GM19372 (cell line): Measurements from ENCODE around the gene GRM1.

Experiments used
- ATAC-seq: cut with Tn5 transposase; IDR thresholded peaks from one replicate; pipeline ENCODE4 v1.9.1; 2021; ENCODE audit warnings: mild to moderate bottlenecking, low read depth, moderate library complexity; ENCODE audit not compliant: unreplicated experiment

The GRM1 gene

DNA sequence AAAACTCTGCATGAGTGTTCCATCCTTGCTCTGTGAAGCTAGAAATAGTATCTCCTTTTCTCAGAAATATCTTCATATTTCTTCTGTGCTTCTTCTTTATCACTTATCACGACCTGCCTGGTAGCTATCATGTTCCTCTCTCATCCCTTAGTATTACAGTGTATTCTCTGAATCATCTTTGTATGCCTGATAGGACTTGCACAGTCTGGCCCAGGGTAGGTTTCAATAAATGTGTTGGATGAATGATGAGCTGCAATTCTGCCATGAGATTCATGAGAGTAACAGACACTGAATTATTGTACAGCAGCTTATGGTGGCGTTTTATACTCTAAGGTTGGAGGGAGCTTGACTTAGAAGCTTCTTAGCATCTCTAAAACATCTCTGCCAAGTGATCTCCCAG is 66.6 kb downstream of the GRM1 start:
- ATAC-seq, result no peak

DNA sequence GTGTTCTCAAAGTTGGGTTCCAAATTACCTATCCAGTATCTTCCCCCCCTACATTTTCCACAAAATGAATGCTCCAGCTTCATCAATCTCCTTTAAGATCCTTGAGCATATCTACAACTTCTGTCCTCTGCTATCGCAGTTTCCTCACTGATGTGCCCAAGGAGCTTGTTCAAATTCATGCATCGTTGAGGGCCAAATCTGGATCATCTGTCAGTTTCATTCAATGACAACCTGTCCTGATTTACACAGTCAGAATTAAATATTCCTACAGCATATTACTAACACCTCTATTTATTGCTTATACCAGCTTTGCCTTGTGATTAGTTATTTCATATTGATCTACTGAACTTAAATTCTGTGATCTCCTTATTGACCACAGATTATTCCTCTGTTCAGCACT is 68.7 kb downstream of the GRM1 start:
- no peak for ATAC-seq

DNA sequence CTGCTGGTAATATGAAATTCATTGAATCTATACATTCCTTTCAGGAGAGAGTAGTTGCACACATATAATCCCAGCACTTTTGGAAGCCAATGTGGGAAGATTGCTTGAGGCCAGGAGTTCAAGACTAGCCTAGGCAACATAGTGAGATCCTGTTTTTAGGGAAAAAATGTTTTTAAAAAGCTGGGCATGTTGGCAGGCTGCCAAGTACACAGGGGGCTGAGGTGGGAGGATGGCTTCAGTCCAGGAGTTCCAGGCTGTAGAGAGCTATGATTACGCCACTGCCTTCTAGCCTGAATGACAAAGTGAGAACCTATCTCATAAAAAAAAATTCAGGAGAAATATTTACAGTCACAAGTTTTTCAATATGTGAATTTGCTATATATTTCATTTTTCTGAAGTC is 71.9 kb downstream of the GRM1 start:
- ATAC-seq, result no peak

DNA sequence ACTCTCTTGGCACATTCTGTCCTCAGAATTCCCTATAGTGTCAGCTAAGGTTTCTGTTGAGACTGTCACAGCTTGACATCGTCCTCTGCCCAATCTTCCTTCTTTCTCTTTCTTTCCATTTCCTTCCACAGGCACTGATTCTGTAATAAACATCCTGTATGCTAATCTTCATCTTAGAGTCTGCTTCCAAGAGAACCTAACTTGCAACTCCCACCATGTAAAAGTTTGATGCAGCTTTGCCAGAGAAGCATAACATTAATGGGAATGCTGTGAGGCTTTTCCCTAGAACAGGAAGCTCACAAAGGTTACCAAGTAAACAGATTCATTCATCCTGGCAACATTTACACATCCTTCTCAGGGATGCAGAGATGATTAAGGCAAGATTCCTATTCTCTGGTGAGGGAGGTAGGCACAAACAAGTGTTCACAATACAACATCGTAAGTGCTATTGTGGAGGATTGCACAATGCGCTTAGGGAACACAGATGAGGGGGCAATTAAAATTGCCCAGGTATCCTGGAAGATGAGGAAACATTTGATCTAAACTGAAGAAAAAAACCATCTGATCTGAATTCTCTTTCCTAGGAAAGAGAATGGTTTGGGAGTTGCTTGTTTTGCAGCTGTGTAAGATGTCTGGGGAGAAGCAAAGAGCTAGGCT is 74.7 kb downstream of the GRM1 start:
- ATAC-seq, result no peak

DNA sequence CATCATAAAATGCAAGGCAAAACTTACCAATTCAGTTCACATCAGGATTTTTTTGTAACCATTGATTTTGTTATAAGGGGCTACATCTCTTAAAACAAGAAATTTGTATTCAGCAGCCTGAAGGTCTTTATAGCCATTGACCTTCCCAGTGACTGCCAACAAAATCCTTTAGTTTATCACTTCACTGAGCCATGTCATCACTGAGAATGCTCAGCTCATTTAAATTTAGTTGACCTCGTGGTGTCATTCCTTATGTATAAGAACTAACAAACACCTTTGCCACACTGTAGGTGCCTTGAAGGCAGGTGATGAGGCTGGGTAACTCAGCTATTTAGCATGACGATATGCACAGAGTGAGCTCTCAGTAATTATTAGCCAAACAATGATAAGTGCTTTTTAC is 77.7 kb downstream of the GRM1 start:
- ATAC-seq, result no peak

- no peak for ATAC-seq
These were observed 82.1 kb downstream of the GRM1 start for GRCh38 chr6:146110990-146111389.

DNA sequence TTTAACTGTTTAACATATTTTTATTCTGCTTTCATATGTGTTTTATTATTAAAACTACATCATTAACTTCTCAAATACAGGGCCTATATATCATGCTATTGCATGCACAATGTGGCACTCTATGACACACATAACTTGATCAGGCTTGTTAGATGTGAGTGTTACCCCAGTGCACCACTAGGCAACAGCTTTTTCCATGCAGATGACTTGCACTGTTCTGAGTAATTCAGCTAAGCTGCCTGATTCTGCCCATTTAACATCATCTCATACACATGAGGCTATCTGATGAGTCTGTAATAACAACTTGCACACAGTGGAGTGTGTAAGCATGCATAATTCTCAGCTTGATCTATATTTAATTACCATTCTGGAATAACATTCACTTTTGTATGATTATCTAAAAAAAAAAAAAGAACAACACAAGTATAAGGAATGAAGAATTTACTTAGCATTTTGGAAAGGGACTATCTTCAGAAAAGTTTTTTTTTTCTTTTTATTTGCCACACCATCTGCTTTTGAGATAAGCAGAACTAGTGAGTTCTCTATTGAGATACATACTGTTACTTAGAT is 83.1 kb downstream of the GRM1 start:
- no peak for ATAC-seq

GRCh38 chr6:146113084-146113623 is 84.3 kb downstream of the GRM1 start:
- no peak for ATAC-seq

DNA sequence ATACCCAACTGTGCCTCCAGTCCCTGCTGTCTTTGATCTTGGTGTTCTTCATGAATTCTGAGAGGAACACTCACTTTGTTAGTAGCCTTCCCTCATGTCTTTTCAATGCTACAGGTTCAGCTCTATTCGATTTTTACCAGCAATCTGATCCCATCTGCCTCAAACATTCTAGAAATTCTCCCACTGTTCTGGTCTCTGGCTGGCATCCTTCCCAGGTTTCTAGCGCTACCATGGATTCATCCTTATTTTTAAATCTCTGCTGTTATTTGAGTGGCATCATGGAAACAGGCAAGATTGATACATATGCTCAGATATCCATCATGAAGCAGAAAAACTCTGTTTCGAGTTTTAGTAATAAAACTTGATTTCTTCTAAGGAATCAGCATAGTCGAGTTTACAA is 94.8 kb downstream of the GRM1 start:
- no peak for ATAC-seq

DNA sequence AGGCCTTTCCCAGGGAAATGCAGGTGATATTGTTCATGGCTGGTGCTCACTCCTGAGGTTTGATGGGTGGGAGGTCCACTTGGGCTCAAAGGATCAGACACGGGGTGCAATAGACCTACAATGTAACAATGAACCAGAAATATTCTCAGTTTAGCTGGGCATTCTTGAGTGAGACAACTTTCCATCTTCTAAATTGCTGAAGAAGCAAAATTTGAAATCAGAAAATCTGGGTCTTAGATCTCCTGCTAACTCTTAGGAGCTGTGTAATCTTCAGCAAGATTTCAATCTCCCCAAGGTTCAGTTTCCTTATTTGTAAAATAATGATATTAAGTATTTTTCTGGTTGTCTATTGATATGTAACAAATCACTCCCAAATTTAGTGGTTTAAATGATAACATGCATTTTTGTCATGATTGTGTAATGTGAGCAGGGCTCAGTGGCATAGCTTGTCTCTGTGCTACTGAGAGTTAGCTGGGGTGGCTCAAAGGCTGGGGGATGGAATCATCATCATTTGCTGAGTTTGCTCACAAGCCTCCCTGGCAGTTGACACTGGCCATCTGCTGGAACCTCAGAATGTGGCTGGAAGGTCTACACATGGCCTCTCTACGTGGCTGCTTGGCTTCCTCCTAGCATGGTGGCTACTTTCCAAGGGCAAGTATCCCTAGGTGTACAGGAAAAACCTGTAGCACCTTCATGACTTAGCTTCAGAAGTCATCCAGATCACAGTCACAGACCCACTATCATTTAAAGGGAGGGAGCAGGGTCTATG is 98.8 kb downstream of the GRM1 start:
- ATAC-seq, result no peak

DNA sequence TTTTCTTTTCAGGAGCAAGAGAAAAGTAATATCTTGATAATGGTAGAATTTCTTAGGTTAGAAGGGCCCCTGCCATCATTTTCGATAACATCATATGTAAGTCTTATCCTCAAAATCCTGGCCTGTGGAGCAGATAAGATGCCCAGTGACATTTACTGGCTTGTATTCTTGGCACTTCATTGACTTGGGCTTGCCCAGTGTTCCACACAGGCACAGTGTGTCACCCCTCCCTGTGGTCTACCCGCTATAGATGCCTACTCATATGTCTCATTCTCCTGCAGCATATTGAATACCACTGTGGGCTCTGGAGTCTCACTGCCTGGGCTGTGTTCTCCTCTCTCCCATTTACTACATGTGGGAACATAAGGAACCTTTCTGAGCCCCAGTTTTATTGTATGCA is 105.0 kb downstream of the GRM1 start:
- no peak for ATAC-seq

DNA sequence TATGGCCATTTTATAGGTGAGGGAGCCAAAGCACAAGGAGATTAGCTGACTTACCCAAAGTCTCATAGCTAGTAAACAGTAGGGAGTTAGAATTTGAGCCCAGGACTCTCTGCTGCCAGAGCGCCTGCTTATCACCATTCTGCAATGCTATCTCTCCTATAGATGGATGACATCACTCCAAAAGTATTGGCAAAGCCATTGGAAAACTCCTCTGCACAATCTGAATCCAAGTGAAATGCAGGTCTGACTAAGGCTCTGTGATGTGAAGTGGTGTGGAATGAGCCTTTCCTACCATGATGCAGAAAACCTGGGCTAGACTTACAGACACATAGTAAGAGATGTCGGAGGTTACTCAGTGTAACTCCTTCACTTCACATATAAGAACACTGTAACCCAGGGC is 106.3 kb downstream of the GRM1 start:
- ATAC-seq, result no peak

DNA sequence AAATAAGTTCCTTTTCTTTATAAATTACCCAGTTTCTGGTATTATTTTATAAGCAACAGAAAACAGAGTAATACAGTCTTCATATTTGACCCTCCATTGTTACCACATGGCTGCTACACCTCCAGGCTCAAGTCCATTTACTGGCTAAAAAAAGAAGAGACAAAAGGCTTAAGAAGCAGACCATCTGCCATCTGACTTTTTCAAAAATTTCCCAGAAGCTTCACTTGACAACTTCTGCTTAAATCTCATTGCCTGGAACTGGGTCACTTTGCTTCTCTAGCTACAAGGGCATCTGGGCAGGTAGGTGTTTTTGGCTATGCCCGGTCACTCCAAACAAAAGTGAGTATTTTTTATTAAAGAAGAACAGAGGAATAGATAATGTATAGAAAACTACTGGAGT is 118.0 kb downstream of the GRM1 start:
- no peak for ATAC-seq

- ATAC-seq, result no peak
These were observed 120.9 kb downstream of the GRM1 start for GRCh38 chr6:146149770-146150169.

DNA sequence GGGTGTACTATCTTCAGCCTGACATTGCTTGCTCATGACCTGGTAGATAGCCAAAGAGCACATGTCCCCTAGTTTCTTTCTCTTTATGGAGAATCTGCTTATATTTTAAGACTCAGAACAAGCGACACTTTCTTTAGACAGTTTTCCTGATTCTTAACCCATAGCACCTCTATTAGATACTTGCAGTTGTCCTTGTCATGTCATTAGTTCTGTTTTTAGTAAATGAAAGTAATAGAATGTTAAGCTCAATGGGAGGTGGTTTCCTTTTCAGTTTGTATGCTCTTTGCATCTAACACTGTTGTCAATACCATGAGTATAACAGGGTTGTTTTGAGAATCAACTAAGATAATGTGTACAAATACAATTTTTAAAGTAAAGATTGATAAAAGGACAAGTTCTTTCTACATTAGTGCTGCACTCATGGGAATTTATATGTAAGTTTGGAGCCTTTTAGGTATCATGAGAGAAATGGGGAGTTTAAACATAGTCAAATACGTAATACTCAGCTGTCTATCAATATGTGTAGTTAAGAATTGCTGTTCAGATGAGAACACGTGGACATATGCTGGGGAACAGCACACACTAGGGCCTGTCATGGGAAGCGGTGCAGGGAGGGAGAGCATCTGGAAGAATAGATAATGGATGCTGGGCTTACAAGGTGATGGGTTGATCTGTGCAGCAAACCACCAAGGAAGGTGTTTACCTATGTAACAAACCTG is 124.3 kb downstream of the GRM1 start:
- ATAC-seq, result peak; percentile 95

- ATAC-seq, result no peak
These were observed 125.3 kb downstream of the GRM1 start for GRCh38 chr6:146154197-146154596.

GRCh38 chr6:146161664-146162063 is 132.8 kb downstream of the GRM1 start:
- no peak for ATAC-seq

DNA sequence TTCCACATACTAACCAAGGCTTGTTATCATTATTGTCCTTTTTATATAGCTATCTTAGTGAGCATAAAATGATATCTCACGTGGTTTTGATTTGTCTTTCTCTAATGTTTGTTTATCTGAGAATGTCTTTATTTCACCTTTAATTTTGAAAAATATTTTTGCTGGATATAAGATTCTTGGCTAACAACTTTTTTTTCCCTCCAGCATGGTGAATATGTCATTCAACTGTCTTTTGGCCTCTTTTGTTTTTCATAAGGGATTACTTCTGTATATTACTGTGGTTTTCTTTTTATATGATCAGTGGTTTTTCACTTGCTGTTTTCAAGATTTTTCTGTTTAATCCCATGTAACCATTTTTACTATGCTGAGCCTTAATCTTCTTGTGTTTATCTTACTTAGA is 141.0 kb downstream of the GRM1 start:
- ATAC-seq, result no peak

DNA sequence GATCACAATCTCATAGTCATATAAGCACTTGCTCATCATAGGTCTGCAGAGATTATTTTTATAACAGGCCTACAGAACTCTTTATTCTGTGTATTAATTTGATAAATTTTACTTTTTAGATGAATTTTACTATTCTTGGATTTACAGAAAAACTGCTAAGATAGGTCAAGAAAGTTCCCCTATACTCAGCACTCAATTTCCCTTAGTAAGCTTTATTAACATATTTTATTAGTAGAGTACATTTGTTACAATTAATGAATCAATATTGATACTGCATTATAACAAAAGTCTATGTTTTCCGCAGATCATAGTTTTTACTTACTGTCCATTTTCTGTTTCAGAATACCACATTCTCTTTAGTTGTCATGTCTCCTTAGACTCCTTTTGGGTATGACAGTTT is 148.9 kb downstream of the GRM1 start:
- no peak for ATAC-seq

- no peak for ATAC-seq
These were observed 155.0 kb downstream of the GRM1 start for GRCh38 chr6:146183831-146184230.

DNA sequence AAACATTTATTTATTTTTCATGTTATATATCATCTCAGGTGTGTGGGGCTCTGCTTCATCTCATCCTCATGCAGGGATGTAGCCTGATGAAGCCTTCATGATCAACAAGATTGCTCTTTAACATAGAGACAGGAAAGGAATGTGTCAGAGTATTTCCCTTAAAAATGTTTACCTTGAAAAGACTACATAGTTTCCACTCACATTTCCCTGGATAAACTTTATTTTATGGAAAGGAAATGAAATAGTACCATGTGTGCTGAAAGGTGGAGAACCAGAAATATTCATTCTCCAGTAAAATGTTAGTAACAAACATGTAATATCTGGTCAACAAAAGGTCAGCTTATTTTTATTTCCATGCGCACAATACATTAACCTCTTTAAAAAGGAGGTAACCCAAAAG is 155.8 kb downstream of the GRM1 start:
- ATAC-seq, result no peak
